SJSA1 (cell line): ENCODE data around the gene PIBF1. TPM values are rescaled to one million over a fixed set of nuclear protein-coding genes. Genes with fewer than 3 reads are reported as not detected.

Source experiments
- DNase-seq, 2 experiments: peaks; one replicate each; pipeline ENCODE4 v3.0.0-alpha.2; 2015 to 2020; ENCODE audit warnings: low spot score in 2 of 2, low read depth in 1 of 2
- H3K27ac ChIP-seq: fragments of 250-450 bp; sonication (Bioruptor Pico); 2 replicates; pipeline ENCODE4 v1.5.1; 2020; ENCODE audit warnings: mild to moderate bottlenecking, moderate library complexity
- H3K27me3 ChIP-seq: fragments of 250-450 bp; sonication (Bioruptor Pico); replicated peaks from 2 replicates; pipeline ENCODE4 v1.5.1; 2020; ENCODE audit warnings: mild to moderate bottlenecking, moderate library complexity
- H3K36me3 ChIP-seq: fragments of 250-450 bp; sonication (Bioruptor Pico); 2 replicates; pipeline ENCODE4 v1.5.1; 2020; ENCODE audit warnings: mild to moderate bottlenecking
- H3K4me1 ChIP-seq: fragments of 250-450 bp; sonication (Bioruptor Pico); replicated peaks from 2 replicates; pipeline ENCODE4 v1.6.1; 2021; ENCODE audit warnings: mild to moderate bottlenecking
- H3K4me3 ChIP-seq: fragments of 250-450 bp; sonication (Bioruptor Pico); 2 replicates; pipeline ENCODE4 v1.5.1; 2020; ENCODE audit warnings: mild to moderate bottlenecking
- H3K9me3 ChIP-seq: fragments of 250-450 bp; sonication (Bioruptor Pico); replicated peaks from 2 replicates; pipeline ENCODE4 v1.5.1; 2020; ENCODE audit warnings: mild to moderate bottlenecking
- total RNA-seq: library from RNA; depleted of rRNA; stranded (reverse); fragments of >200 nt; shearing (Covaris generic); gene quantifications from 2 replicates; pipeline ENCODE4 v1.2.3, GENCODE V29; 2014

Gene PIBF1
- total RNA-seq, 1 experiment from 2014 or later: 15.3 TPM

DNA sequence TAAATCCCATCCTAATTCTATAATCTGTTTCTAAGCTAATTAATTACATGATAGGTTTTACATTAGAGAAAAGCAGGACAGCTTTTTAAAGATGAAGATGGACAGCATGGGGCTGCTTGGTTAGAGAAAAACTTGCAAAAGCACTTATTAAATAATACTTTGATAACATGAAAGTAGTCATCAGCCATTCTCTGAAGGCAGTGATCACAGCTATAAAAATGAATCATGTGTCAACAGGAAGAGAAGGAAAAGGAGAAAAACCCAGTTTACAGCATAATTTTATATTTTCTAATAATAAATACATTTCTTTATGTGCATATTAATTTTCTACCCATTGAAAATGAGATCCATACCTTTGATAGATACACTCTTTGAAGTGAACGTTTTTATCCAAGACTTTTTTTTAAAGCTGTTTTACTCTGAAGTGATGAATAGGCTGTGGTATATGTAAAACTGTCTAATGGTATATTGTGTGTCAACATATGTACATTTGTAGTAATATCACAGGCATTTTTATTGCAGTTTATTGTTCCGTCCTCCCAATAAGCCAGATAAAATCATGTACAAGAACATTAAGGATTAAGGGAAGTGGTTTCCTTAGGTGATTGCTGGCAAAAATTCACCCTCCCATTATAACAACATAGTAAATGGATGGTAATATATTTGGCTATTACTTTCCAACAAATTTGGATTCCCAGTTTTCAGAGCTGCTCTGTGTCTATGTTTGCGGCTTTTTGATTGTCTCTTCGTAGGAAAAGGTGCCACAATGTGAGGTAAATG, 275.5 kb downstream of the PIBF1 start:
- Histone ChIP-seq H3K9me3 (no peaks in the 10 kb centered on the region), H3K4me3 (no peak overlapping the region), H3K27ac (no peak overlapping the region)

DNA sequence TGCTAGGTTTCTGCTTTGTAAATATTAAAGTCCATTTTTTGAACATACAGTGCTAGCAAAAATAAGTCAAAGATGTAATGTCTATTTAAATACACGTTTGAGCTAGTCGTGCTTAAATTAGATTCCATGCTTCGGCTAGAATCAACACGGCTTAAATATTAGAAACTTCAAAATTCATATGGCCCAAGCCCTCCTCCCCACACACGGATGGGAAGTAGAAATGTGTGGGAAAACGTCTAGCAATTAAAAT, 276.1 kb downstream of the PIBF1 start:
- no peak for DNase-seq
- Histone ChIP-seq H3K4me1 (peaks cover 21% of the 10 kb centered on the region), H3K4me3 (peak overlapping the region; percentile 90; the same call in 1 of the 2 replicates), H3K27me3 (0 out of 2 replicates have a peak, but pooled peaks cover 4% of the 10 kb centered on the region), H3K9me3 (no peaks in the 10 kb centered on the region), H3K27ac (0 out of 2 replicates have a peak overlapping the region, but pooled peaks have one; percentile 20), H3K36me3 (peaks cover 9% of the 10 kb centered on the region)

More for the DNA sequence above, 275.5 kb downstream of the PIBF1 start:
- 0 out of 2 replicates have a peak, but pooled peaks cover 4% of the 10 kb centered on the region for H3K27me3 ChIP-seq
- peaks cover 21% of the 10 kb centered on the region for H3K4me1 ChIP-seq
- peaks cover 9% of the 10 kb centered on the region for H3K36me3 ChIP-seq
- no peak for DNase-seq

DNA sequence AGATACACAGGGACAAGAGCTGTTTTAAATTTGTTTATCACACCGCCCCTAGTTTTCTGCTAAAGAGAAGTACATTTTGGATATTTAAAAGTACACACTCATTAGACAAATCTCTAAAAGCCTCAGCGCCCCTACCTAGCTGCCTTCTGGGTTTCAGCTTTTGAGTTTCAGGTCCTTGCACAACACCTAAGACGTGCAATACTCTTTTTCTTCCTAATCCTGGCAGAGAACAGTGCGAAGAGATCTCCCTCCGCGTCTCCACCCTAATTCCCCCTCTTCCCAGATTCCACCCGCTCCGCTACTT, 276.5 kb downstream of the PIBF1 start:
- Histone ChIP-seq H3K4me3 (peak overlapping the region; percentile 90), H3K9me3 (no peaks in the 10 kb centered on the region), H3K27me3 (0 out of 2 replicates have a peak, but pooled peaks cover 4% of the 10 kb centered on the region), H3K27ac (0 out of 2 replicates have a peak overlapping the region, but pooled peaks have one; percentile 20), H3K36me3 (peaks cover 12% of the 10 kb centered on the region), H3K4me1 (peaks cover 21% of the 10 kb centered on the region)
- no peak for DNase-seq

DNA sequence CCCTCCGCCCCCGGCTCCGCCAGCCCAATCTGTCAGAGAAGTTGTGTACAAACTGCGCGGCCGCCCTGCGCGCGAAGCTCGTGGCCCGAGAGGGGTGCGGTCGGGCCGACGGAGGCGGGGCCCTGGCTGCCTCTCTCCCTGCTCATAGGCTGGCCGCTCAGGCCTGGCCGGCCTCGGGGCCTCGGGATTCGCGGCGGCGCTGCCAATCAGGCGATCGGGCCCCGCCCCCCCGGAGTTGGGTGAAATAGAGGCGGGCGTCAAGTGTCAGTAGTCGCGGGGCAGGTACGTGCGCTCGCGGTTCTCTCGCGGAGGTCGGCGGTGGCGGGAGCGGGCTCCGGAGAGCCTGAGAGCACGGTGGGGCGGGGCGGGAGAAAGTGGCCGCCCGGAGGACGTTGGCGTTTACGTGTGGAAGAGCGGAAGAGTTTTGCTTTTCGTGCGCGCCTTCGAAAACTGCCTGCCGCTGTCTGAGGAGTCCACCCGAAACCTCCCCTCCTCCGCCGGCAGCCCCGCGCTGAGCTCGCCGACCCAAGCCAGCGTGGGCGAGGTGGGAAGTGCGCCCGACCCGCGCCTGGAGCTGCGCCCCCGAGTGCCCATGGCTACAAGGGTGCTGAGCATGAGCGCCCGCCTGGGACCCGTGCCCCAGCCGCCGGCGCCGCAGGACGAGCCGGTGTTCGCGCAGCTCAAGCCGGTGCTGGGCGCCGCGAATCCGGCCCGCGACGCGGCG, 277.0 kb downstream of the PIBF1 start, which contains the start of gene KLF5:
TSS of gene KLF5 (plus strand) at position 270 of the 724 bp plus-strand sequence. CDS start at position 593, 323 bp downstream.
- peaks cover 21% of the 10 kb centered on the region for H3K4me1 ChIP-seq
- H3K27me3 ChIP-seq: 0 out of 2 replicates have a peak, but pooled peaks cover 4% of the 10 kb centered on the region
- no peaks in the 10 kb centered on the region for H3K9me3 ChIP-seq
- H3K36me3 ChIP-seq: peaks cover 12% of the 10 kb centered on the region
- DNase-seq: peak; percentile 93
- H3K4me3 ChIP-seq: peak within 1 kb of the TSS; percentile 90
- peak within 1 kb of the TSS; percentile 34; the same call in 1 of the 2 replicates for H3K27ac ChIP-seq

DNA sequence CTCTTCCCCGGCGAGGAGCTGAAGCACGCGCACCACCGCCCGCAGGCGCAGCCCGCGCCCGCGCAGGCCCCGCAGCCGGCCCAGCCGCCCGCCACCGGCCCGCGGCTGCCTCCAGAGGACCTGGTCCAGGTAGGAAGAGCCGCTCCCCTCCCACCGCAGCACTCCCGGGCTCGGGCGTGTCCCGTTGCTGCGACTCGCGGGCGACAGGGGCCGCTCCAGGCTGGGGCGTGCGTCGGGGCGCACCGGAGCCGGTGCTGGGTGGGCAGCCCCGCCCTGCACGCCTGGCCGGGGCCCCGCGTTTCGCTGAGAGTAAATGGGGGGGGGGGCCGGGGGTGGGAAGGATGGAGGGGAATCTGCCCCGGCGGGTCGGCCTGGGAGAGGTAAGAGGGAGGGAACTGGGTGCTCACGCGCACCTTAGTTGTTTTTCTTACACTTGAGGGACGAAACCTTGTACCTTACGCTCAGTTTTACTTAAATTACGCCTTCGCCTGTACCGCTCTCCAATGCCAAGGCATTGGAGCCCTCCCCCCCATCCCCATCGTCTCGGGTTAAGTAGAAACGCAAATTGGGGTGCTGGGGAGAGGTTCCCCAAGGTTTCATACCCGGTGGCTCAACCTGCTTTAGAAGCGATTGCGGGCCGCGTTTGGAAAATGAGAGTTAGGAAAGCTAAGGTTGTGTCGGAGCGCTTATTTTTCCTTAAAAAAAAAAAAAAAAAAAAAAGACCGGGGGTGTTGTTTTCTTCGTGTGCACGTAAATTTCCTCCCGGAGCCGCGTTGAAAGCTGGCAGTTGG, 277.7 kb downstream of the PIBF1 start:
- peak; percentile 2 to 47 for DNase-seq
- H3K4me3 ChIP-seq: peak overlapping the region; percentile 90
- H3K36me3 ChIP-seq: peaks cover 12% of the 10 kb centered on the region
- peaks cover 21% of the 10 kb centered on the region for H3K4me1 ChIP-seq
- no peaks in the 10 kb centered on the region for H3K9me3 ChIP-seq
- H3K27ac ChIP-seq: no peak overlapping the region
- H3K27me3 ChIP-seq: 0 out of 2 replicates have a peak, but pooled peaks cover 4% of the 10 kb centered on the region

DNA sequence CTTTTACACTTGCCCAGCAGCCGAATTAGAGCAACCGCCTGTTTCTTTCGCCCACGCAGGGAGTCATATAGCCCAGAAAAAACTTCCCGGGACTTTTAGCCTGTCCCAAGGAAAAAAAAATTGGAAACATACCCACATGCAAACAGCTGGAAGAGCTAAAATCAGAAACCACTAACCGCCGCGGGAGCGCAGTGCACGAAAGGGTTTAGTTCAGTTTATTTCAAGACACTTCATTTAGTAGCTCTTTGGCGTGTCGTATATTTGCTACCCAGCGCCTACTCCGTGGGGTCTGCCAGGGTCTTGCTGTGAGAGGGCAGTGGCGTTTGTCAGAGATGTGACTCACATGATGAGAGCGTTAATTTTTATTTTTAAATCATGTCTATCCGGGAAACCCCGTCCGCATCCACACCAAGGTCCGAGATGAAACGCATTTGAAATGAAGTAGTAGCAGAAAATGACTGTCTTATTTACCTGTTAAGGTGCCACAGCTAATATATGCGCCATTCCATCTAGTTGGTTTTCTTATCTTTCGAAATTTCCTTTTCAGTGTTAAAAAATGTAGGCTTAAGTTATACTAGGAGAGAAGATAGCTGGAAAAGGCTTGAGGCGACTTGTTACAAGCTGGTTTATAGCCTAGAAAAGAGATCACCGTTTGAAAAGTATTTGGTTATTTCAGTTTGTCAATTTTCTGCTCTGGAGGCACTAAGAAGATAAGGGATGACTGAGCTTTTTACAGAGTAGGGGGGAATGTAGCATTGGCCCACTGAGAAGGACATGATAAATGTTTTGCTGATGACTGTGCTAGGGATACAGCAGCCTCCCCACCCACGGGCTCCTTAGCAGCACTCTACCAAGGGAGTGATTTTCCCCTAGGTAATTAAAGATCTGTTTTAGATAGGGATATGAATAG, 278.6 kb downstream of the PIBF1 start:
- Histone ChIP-seq H3K36me3 (peaks cover 12% of the 10 kb centered on the region), H3K27ac (no peak overlapping the region), H3K9me3 (no peaks in the 10 kb centered on the region), H3K4me1 (peaks cover 19% of the 10 kb centered on the region), H3K4me3 (peak overlapping the region; percentile 90), H3K27me3 (0 out of 2 replicates have a peak, but pooled peaks cover 4% of the 10 kb centered on the region)
- DNase-seq: peak in 1 of 2 experiments; percentile 27

DNA sequence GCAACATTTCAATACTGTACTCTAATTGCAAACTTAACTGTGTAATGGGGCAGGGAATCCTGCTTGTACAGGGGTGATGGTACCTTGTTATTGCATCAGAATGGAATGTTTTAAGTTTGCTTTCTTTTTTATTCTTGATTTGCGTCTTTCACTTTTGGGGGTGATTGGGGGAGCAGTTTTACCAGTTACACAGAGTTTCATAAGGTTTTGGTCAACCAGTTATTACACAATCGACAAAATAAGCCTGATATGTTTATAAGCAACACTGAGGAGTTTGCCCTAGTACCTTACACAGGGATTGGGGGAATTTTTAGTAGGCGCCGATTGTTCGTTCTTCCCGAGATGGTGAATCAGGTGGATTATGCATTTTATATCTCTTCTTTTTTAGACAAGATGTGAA, 279.5 kb downstream of the PIBF1 start:
- H3K4me1 ChIP-seq: peaks cover 9% of the 10 kb centered on the region
- DNase-seq: no peak
- H3K27me3 ChIP-seq: 0 out of 2 replicates have a peak, but pooled peaks cover 4% of the 10 kb centered on the region
- H3K4me3 ChIP-seq: no peak overlapping the region
- no peak overlapping the region for H3K27ac ChIP-seq
- no peaks in the 10 kb centered on the region for H3K9me3 ChIP-seq
- peaks cover 12% of the 10 kb centered on the region for H3K36me3 ChIP-seq

DNA sequence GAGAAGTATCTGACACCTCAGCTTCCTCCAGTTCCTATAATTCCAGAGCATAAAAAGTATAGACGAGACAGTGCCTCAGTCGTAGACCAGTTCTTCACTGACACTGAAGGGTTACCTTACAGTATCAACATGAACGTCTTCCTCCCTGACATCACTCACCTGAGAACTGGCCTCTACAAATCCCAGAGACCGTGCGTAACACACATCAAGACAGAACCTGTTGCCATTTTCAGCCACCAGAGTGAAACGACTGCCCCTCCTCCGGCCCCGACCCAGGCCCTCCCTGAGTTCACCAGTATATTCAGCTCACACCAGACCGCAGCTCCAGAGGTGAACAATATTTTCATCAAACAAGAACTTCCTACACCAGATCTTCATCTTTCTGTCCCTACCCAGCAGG, 279.9 kb downstream of the PIBF1 start:
- Histone ChIP-seq H3K4me1 (peaks cover 7% of the 10 kb centered on the region), H3K27ac (no peak overlapping the region), H3K36me3 (peaks cover 12% of the 10 kb centered on the region), H3K9me3 (no peaks in the 10 kb centered on the region), H3K27me3 (0 out of 2 replicates have a peak, but pooled peaks cover 4% of the 10 kb centered on the region), H3K4me3 (no peak overlapping the region)
- no peak for DNase-seq

DNA sequence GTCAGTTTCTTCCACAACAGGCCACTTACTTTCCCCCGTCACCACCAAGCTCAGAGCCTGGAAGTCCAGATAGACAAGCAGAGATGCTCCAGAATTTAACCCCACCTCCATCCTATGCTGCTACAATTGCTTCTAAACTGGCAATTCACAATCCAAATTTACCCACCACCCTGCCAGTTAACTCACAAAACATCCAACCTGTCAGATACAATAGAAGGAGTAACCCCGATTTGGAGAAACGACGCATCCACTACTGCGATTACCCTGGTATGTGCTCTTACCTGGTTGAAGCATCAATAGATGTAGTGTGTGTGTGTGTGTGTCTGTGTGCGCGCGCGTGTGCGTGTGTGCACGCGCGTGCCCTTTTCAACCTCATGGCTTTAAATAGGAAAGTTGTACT, 280.5 kb downstream of the PIBF1 start:
- Histone ChIP-seq H3K27me3 (no peaks in the 10 kb centered on the region), H3K4me3 (no peak overlapping the region), H3K4me1 (peaks cover 7% of the 10 kb centered on the region), H3K9me3 (no peaks in the 10 kb centered on the region), H3K27ac (no peak overlapping the region), H3K36me3 (peaks cover 12% of the 10 kb centered on the region)
- DNase-seq: no peak

DNA sequence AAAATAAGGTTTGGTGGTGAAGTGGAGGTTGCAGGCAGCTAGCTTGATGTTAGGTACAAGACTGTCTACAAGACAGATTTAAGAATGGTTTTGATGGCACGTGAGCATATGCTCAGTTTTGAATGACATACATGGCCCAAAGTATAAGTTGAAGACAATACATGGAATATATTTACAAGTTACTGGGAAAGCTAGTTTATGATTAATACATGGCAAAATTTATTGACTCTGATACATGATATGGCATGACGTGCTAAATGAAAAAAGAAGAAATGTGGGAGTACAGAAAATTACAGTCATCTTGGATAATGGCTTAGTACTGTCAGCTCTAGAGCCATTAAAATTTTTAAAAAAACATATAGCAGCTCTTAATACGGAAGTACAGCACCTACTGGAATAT, 281.2 kb downstream of the PIBF1 start:
- H3K27me3 ChIP-seq: no peaks in the 10 kb centered on the region
- peaks cover 12% of the 10 kb centered on the region for H3K36me3 ChIP-seq
- peaks cover 2% of the 10 kb centered on the region for H3K4me1 ChIP-seq
- no peak overlapping the region for H3K4me3 ChIP-seq
- no peaks in the 10 kb centered on the region for H3K9me3 ChIP-seq
- no peak for DNase-seq
- no peak overlapping the region for H3K27ac ChIP-seq

DNA sequence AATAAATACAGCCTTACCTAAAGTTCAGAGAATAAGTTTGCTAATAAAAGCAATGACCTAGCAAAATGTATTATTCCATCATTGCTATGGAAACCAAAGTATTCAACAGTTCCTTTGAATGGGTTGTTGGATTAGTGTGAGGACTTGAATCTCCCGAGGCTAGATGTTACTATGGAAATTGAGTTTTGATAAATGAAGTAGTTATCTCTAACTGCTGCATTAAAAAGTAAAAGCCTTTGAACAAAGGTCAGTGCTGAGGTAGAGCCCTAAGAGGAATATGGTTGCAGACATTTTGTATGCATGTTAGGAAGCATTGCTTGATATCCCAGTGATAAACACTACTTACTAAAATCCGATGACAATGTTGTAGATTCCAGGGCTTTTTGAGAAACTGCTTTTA, 283.1 kb downstream of the PIBF1 start:
- Histone ChIP-seq H3K27ac (no peak overlapping the region), H3K36me3 (peaks cover 6% of the 10 kb centered on the region; the same call in 1 of the 2 replicates), H3K4me3 (no peak overlapping the region), H3K9me3 (no peaks in the 10 kb centered on the region), H3K4me1 (no peaks in the 10 kb centered on the region; the same call in 1 of the 2 replicates), H3K27me3 (no peaks in the 10 kb centered on the region)
- no peak for DNase-seq

DNA sequence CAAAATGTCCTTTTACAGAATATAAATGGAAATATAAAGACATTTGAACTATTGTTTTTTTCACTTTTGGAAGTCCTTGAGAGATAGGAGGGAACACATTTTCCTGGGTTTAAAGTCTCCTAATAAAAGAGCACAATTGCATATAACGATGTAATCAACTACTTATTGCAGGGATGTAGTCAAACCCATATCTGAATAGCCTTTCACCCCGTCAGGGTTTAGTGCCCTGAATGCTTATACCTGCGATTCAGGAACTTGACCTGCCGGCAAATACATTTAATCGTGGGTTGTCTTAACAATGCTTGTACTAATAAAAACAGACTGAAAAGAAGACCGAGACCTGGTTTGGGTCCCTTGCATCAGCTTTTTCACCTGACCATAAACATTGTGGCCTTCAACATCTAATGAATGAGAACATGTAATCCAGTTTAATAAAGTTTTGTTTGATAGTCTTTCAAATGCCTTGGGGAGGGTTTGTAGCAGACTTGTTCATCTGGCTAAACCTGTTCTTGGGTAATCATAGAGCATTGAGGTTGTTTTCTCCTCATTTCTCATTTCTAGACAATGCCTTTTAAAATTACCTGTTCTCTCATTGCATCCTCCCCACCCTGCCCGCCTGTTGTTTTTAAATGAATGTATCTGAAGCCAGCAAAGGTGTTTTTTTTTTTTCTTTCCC, 283.9 kb downstream of the PIBF1 start:
- no peak for DNase-seq
- Histone ChIP-seq H3K27me3 (no peaks in the 10 kb centered on the region), H3K4me3 (no peak overlapping the region), H3K27ac (no peak overlapping the region), H3K9me3 (no peaks in the 10 kb centered on the region), H3K36me3 (peaks cover 6% of the 10 kb centered on the region; the same call in 1 of the 2 replicates), H3K4me1 (no peaks in the 10 kb centered on the region; the same call in 1 of the 2 replicates)
